Measurements from ENCODE around the gene DNASE2. TPM values are rescaled to one million over a fixed set of nuclear protein-coding genes. Genes with fewer than 3 reads are reported as not detected.

Gene DNASE2
- total RNA-seq, 1 experiment from 2014 or later: 22.7 TPM

- Histone ChIP-seq H3K36me3 (ENCODE audit: insufficient read depth, low read length, poor library complexity, severe bottlenecking) (no peaks in the 10 kb centered on the region), H3K27ac (ENCODE audit: low read depth, low read length, poor library complexity, severe bottlenecking) (no peak overlapping the region), H3K27me3 (replicated peaks; ENCODE audit: insufficient read depth, low read depth, low read length, poor library complexity) (no peaks in the 10 kb centered on the region), H3K4me3 (ENCODE audit: low read depth, low read length, poor library complexity, severe bottlenecking) (no peak overlapping the region), H3K9me3 (ENCODE audit: low read depth, low read length, poor library complexity, severe bottlenecking) (peaks cover 12% of the 10 kb centered on the region), H3K4me1 (ENCODE audit: insufficient read depth, low read length, poor library complexity, severe bottlenecking) (peaks cover 5% of the 10 kb centered on the region)
- no peak for DNase-seq (ENCODE audit: low spot score)
- CTCF ChIA-PET: no interaction called here
- intact Hi-C loops (cut with micrococcal nuclease; ENCODE audit: unreplicated experiment): loop anchor here (2.0 kb wide), 1 partner anchor 81 kb away; no protein-coding TSS in a partner anchor
- TF ChIP-seq EZH2 (IDR thresholded peaks at IDR 0.05; ENCODE audit: borderline replicate concordance, low read depth, low read length, poor library complexity, severe bottlenecking) (no peak), CTCF (conservative IDR thresholded peaks at IDR 0.05; ENCODE audit: low read depth, low read length) (no peak)
- no TSS peak for BruUV-seq (replicated peaks)
- POLR2A ChIA-PET (ENCODE audit: low non-redundant PET): no interaction called here
Observed at GRCh38 chr19:12884202-12884601, 3.0 kb upstream of the DNASE2 start.

- Histone ChIP-seq H3K27ac (ENCODE audit: low read depth, low read length, poor library complexity, severe bottlenecking) (no peak overlapping the region), H3K9me3 (ENCODE audit: low read depth, low read length, poor library complexity, severe bottlenecking) (peaks cover 12% of the 10 kb centered on the region), H3K27me3 (replicated peaks; ENCODE audit: insufficient read depth, low read depth, low read length, poor library complexity) (no peaks in the 10 kb centered on the region), H3K4me1 (ENCODE audit: insufficient read depth, low read length, poor library complexity, severe bottlenecking) (peaks cover 5% of the 10 kb centered on the region), H3K4me3 (ENCODE audit: low read depth, low read length, poor library complexity, severe bottlenecking) (no peak overlapping the region), H3K36me3 (ENCODE audit: insufficient read depth, low read length, poor library complexity, severe bottlenecking) (peaks cover 10% of the 10 kb centered on the region)
- no peak for DNase-seq (ENCODE audit: low spot score)
- no TSS peak for BruUV-seq (replicated peaks)
- CTCF ChIA-PET: interaction anchor here (0.7 kb wide), 1 partner anchor 243 kb away, joined by 6 read pairs; no protein-coding TSS in a partner anchor
- no peak for TF ChIP-seq CTCF (conservative IDR thresholded peaks at IDR 0.05; ENCODE audit: low read depth, low read length)
- TF ChIP-seq EZH2 (IDR thresholded peaks at IDR 0.05; ENCODE audit: borderline replicate concordance, low read depth, low read length, poor library complexity, severe bottlenecking): no peak
- POLR2A ChIA-PET (ENCODE audit: low non-redundant PET): interaction anchor here (0.6 to 0.7 kb wide), 2 partner anchors 60 to 1615 kb away, joined by 6 to 28 read pairs; no protein-coding TSS in a partner anchor
- intact Hi-C loops (cut with micrococcal nuclease; ENCODE audit: unreplicated experiment): no loop called here
Observed at GRCh38 chr19:12882589-12882988, 1.3 kb upstream of the DNASE2 start.

GRCh38 chr19:12880551-12881171 lies 588 bp downstream of the DNASE2 start:
- DNase-seq (ENCODE audit: low spot score): peak; percentile 43
- TF ChIP-seq CTCF (conservative IDR thresholded peaks at IDR 0.05; ENCODE audit: low read depth, low read length) (no peak), EZH2 (IDR thresholded peaks at IDR 0.05; ENCODE audit: borderline replicate concordance, low read depth, low read length, poor library complexity, severe bottlenecking) (no peak)
- intact Hi-C loops (cut with micrococcal nuclease; ENCODE audit: unreplicated experiment): no loop called here
- H3K27ac ChIP-seq (ENCODE audit: low read depth, low read length, poor library complexity, severe bottlenecking): peak overlapping the region; percentile 81
- H3K27me3 ChIP-seq (replicated peaks; ENCODE audit: insufficient read depth, low read depth, low read length, poor library complexity): no peaks in the 10 kb centered on the region
- BruUV-seq (replicated peaks): no TSS peak
- H3K36me3 ChIP-seq (ENCODE audit: insufficient read depth, low read length, poor library complexity, severe bottlenecking): peaks cover 10% of the 10 kb centered on the region
- peaks cover 12% of the 10 kb centered on the region for H3K9me3 ChIP-seq (ENCODE audit: low read depth, low read length, poor library complexity, severe bottlenecking)
- H3K4me1 ChIP-seq (ENCODE audit: insufficient read depth, low read length, poor library complexity, severe bottlenecking): no peaks in the 10 kb centered on the region
- H3K4me3 ChIP-seq (ENCODE audit: low read depth, low read length, poor library complexity, severe bottlenecking): peak overlapping the region; percentile 82
- CTCF ChIA-PET: interaction anchor here (1.0 kb wide), 1 partner anchor 12 kb away, joined by 3 read pairs; no protein-coding TSS in a partner anchor
- POLR2A ChIA-PET (ENCODE audit: low non-redundant PET): interaction anchor here (0.5 to 1.3 kb wide), 3 partner anchors 10 to 163 kb away, joined by 7 to 9 read pairs (median 8); partner anchors contain the start of gene GCDH

All from A673 (cell line).